HG03108 (cell line): Measurements from ENCODE around the gene LRRC4C.

Source experiments
- ATAC-seq: cut with Tn5 transposase; IDR thresholded peaks from one replicate; pipeline ENCODE4 v1.9.1; 2021; ENCODE audit warnings: moderate library complexity; ENCODE audit not compliant: unreplicated experiment

LRRC4C gene

DNA sequence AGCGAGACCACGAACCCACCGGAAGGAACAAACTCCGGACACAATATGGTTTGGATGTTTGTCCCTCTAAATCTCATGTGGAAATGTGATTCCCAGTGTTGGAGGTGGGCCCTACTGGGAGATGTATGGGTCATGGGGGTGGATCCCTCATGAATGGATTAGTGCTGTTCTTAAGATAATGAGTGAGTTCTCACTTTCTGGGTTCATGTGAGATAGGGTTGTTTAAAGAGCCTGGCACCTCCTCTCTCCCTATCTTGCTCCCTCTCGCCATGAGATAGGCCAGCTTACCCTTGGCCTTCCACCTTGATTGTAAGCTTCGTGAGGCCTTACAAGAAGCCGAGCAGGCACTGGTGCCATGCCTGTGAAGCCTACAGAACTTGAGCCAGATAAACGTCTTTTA, 184.6 kb downstream of the LRRC4C start:
- no peak for ATAC-seq

DNA sequence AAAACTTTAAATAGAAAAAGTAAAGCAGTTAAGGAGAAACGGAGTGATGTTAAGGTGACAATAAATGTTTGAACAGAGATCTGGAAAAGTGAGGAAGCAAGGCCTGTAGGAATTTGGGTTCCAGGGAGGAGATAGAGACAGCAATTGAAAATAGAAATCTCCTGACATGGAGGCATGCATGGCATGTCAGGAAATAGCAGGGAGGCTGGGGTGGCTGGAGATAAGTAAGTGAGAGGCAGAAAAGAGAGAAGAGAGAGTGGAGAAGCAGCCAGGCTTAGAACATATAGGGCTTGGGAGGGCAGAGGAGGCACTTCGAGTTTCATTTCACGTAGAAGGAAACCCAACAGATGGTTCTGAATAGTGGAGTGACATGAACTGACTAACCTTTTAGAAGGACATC, 185.5 kb downstream of the LRRC4C start:
- ATAC-seq: no peak

DNA sequence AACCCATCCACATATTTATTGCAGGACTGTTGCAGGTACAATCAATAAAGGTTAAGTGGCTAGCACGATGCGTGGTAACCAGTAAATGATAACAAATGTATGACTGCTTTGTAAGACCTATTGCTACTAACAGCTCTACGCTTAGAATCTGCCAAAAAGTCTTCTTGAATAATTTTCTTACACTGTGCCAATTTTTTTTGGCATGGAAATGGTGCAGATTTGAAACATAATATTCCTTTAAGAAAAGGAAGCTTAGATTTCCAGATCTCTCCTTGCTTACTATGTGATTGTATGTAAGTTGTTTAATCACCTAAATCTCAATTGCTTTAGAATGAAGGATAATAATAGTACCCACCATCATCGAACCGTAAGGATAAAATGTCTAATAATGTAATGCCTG, 192.0 kb downstream of the LRRC4C start:
- ATAC-seq: no peak

DNA sequence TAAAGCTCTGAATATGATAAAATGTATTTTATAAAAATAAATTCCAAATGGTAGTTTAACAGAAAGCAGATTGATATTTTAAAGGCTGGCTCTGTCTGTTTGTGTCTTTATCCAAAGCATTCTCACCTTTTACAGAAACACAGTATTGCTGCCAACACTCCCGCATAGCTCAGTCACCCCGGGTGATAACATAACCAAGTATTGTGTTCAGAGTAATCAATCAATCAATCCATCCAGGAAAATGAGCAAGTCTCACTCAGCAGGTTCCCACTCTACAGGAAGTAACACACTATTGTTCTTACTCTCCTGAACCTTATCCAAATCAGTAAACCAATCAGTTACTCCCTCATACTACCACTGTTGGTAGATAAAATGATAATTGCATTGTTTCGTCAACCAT, 203.4 kb downstream of the LRRC4C start:
- ATAC-seq: no peak

- no peak for ATAC-seq
Observed at GRCh38 chr11:41254966-41255365, 204.5 kb downstream of the LRRC4C start.

GRCh38 chr11:41250408-41250935, 209.0 kb downstream of the LRRC4C start:
- ATAC-seq: no peak

DNA sequence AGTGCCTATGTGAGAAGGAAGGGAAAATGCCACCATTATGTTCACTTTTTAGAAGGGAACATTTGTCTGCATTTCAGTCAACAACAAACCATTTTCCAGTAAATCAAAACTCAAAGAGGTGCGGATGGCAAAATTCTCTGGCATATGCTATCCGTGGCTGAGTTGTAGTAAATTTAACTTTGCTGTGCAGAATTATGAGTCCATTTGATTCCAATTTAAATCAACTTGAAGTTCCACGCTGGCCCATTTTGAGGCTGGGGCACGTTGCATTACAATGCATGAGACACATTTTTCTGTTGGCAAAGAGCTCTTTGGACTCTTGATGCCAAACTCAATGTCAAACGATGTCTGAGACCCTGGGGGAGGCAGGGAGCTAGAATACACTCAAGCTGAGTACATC, 211.8 kb downstream of the LRRC4C start:
- no peak for ATAC-seq

DNA sequence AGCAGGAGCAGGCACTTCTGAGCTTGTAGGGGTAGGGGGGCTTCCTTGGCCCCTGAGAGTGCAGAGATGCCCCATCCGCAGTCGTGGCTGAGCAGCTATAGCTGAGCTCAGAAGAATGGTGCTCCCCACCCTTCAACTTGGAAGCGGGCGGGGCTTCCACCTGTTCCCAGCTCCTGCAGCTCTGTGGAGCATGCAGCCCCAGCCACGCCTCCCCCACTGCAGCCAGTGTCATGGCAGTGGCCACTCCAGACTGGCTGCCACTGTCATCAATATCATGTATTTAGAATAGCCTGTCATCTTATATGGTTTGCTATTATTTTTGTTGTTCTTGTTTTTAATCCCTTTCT, 213.1 kb downstream of the LRRC4C start:
- no peak for ATAC-seq

DNA sequence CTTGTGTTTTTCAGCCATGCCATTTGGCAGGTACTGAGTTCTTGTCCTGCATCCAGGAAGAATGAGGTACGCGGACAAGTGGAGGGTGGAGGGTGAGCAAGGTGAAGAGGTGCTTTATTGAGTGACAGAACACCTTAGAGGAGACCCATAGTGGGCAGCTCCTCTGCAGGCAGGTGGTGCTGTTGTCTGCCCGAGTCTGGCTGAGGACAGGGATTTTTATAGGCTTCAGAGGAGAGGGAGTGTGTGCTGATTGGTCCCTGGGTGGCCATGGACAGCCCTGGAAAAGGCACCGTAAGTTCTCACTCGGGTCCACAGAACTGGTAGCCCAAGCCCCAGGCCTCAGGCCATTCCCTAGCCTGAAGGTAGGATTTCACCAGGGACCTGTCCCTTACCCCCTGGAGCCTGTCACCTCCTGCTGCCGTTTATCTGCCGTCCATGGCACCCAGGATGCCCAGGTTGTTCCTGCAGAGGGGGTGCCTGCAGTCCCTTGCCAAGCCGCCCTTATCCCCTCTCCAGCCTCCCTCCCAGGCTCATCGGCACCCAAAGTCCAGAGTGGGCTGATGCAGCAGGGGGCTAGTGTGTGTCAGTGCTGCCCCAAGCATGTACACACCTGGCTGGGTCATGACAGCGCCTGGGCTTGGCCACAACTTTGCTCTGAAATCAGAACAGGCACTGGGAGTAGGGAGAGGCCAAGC, 213.6 kb downstream of the LRRC4C start:
- no peak for ATAC-seq

DNA sequence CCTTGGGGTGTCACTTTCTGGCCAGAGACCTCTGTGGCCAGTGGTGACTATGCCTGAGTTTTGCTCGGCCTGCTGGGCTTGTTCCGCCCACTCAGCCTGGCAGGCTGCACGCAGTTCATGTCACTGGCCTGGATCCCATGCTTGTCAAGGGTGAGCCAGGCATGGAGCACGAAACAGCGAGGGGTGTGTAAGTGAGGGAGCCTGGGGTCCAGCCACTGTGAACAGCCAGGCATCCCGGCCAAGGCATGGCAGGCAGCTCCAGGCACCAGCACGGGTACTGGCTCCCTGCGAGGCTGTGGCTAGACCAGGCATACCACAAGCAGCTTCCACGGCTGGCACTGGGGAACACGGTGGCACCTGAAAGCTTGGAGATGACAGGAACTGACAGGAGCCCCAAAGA, 214.3 kb downstream of the LRRC4C start:
- no peak for ATAC-seq

- no peak for ATAC-seq
Observed at GRCh38 chr11:41237382-41237781, 222.1 kb downstream of the LRRC4C start.

- no peak for ATAC-seq
Observed at GRCh38 chr11:41235668-41236067, 223.8 kb downstream of the LRRC4C start.

- ATAC-seq: no peak
Observed at GRCh38 chr11:41225856-41226633, 233.4 kb downstream of the LRRC4C start.

GRCh38 chr11:41222236-41222635, 237.2 kb downstream of the LRRC4C start:
- no peak for ATAC-seq

- no peak for ATAC-seq
Observed at GRCh38 chr11:41206388-41206787, 253.1 kb downstream of the LRRC4C start.

DNA sequence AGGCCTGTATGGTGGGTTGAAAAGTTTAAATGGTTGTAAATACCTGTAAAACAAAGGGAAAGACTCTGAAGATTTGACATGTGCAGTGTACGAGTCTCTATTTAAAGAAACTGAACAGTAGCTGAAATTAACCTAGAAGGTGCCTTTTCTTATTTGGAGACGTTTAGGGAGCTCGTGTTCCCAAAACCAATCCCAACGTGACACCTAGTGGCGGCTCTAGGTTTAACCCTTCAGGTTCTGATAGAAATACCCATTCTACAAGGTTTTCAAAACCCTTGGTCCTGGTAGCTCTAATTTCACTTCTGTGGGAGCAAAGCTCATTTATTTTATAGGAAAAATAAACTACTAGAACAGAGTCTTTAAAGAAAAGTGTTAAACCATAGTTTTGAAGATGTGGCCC, 258.3 kb downstream of the LRRC4C start:
- ATAC-seq: no peak

DNA sequence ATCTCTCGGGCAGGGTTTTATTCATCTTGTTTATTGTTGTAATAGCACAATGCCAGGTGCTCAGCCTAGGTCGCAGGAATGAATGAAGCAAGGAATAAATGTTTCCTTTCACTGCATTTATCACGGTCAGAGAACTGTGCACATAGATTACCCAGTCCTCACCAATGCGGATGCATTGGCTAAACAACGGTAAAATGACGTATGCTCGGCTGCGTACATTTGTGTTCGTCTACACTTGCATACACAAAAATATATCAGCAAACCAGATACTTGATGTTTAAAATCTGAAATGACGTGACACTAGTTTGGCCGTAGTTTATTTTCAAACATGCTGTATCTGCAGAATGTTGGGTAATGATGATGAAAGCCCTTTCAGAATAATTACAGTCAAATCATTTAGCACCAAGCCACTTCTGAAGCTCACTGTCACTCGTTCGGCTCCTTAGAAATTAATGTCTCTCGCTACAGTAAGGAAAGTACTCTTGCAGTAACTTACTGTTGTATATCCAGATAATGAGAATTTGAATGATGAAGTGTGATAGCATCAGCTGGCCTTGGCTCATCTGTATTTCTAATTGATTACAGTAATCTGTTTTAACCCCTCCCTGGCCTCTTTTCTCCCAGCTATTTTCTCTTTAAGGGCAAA, 268.9 kb downstream of the LRRC4C start:
- no peak for ATAC-seq

DNA sequence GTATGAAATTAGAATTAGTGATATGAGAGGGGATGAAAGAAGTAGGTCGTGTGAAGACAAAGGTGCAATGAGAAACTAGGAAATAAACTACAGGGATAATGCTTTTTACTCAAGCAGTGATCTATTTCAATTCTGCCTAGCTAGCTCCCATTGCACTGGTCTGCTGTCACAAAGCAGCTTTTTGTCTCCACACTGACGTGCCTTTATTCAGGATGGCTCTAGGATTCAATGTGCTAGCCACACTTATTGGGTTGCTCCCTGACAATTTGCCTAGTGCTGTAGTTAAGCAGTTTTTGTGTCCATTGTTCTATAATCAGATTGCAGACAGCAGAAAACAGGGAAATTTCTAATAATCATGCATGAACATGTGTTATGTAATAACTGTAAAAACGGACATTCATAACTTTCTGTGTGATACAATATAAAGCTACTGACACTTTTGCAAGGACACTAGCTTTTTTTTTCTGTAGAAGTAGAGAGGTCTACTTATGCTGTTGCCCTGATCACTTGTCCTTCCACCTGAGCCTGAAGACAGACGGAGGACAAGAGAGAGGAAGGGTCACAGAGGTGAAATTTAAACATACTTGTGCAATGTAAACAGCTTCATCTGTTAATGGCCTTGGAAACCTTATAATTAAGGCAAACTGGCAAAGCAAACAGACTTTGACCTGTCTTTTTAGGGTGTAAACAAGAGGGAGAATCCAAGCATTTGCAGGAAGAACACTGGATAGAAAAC, 269.6 kb downstream of the LRRC4C start:
- ATAC-seq: no peak

- no peak for ATAC-seq
Observed at GRCh38 chr11:41177791-41178190, 281.7 kb downstream of the LRRC4C start.

DNA sequence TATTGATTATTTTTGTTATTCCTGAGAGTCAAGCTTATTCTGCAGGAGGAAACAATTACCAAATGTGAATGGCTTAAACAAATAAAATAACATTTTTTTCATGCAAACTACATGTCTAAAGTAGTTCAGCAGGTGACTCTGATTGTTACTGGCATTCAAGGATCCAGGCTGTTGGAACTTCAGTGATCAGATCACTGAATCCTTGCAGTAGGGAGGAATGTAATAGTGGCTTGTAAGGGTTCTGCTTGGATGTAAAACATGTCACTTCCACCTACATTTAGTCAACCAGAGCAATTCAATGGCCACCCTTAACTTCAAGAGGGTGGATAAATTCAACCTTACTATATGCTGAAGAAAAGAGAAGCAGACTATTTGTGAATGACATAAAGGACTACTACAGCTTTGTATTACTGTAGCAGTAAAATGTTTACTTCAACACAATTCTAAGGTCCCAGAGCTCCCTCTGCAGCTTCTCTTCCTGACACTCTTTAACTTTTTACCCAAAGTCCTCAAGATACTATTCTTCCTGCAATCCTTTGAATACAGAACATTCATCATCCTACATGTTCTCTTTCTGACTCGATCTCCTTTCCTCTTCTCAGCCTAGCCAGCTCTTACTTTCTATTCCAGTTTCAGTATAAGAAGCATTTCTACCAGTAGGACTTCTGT, 284.0 kb downstream of the LRRC4C start:
- no peak for ATAC-seq

GRCh38 chr11:41146326-41146725, 313.1 kb downstream of the LRRC4C start:
- no peak for ATAC-seq
